ENCODE measurements around the gene PEX5L. TPM values are rescaled to one million over a fixed set of nuclear protein-coding genes. Genes with fewer than 3 reads are reported as not detected.
A peak's percentile ranks its signal among the peaks of the same experiment; 100 is the strongest.

PEX5L gene
- total RNA-seq, 1 experiment from 2014 or later, result 3.2 TPM

DNA sequence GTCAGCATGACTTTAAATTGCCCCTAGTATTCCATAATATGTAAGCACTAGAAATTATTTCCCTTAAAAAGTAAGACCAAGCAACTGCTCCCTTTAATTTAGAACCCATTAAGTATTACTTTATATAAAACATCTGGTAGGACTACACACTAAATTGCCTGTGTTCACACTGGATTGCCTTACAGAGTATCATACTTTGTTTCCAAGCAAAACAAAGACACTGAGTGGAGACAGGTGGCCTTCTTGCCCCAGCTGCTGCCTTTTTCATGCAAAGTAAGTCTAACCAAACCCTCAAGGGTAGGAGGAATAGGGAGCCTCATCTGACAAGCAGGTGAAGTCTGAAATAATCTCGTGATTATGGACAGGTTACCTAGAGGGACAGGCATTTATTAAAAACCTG, 87.3 kb downstream of the PEX5L start:
- no peaks in the 10 kb centered on the region for H3K27me3 Mint-ChIP-seq (ENCODE audit: low read depth)
- CTCF ChIA-PET, result interaction anchor here (0.5 to 1.6 kb wide), 3 partner anchors 21 to 101 kb away, joined by 3 to 5 read pairs (median 4); no protein-coding TSS in a partner anchor
- POLR2A ChIA-PET, result interaction anchor here (1.2 kb wide), 1 partner anchor 27 kb away, joined by 8 read pairs; no protein-coding TSS in a partner anchor
- ATAC-seq (peak; percentile 89), DNase-seq (ENCODE audit: low spot score) (peak; percentile 17)
- H3K27ac Mint-ChIP-seq, result peak overlapping the region; percentile 34; the same call in 1 of the 2 replicates
- no peaks in the 10 kb centered on the region for H3K36me3 Mint-ChIP-seq
- peaks cover 48% of the 10 kb centered on the region for H3K4me1 Mint-ChIP-seq
- TF ChIP-seq HMGA2 (CRISPR knock-in tag; IDR thresholded peaks at IDR 0.05) (no peak), FOXP1 (CRISPR knock-in tag; IDR thresholded peaks at IDR 0.05; ENCODE audit: borderline replicate concordance) (no peak), ZNF396 (CRISPR knock-in tag; IDR thresholded peaks at IDR 0.05; ENCODE audit: borderline replicate concordance) (no peak), KAT7 (CRISPR knock-in tag; IDR thresholded peaks at IDR 0.05; ENCODE audit: borderline replicate concordance) (no peak), ZNF423 (CRISPR knock-in tag; IDR thresholded peaks at IDR 0.05) (no peak), GRHL2 (CRISPR knock-in tag; IDR thresholded peaks at IDR 0.05; ENCODE audit: insufficient replicate concordance, severe bottlenecking) (no peak), NR2C2 (CRISPR knock-in tag; IDR thresholded peaks at IDR 0.05) (no peak), SMAD4 (CRISPR knock-in tag; IDR thresholded peaks at IDR 0.05) (no peak), NFATC4 (CRISPR knock-in tag; IDR thresholded peaks at IDR 0.05) (no peak), EMX1 (CRISPR knock-in tag; IDR thresholded peaks at IDR 0.05) (no peak), MXD4 (CRISPR knock-in tag; IDR thresholded peaks at IDR 0.05; ENCODE audit: borderline replicate concordance) (no peak), FOXJ3 (CRISPR knock-in tag; IDR thresholded peaks at IDR 0.05; ENCODE audit: borderline replicate concordance) (no peak), CREB1 (CRISPR knock-in tag; IDR thresholded peaks at IDR 0.05) (no peak), SP1 (CRISPR knock-in tag; conservative IDR thresholded peaks at IDR 0.05) (no peak)
- TF ChIP-seq, protein P1, sequence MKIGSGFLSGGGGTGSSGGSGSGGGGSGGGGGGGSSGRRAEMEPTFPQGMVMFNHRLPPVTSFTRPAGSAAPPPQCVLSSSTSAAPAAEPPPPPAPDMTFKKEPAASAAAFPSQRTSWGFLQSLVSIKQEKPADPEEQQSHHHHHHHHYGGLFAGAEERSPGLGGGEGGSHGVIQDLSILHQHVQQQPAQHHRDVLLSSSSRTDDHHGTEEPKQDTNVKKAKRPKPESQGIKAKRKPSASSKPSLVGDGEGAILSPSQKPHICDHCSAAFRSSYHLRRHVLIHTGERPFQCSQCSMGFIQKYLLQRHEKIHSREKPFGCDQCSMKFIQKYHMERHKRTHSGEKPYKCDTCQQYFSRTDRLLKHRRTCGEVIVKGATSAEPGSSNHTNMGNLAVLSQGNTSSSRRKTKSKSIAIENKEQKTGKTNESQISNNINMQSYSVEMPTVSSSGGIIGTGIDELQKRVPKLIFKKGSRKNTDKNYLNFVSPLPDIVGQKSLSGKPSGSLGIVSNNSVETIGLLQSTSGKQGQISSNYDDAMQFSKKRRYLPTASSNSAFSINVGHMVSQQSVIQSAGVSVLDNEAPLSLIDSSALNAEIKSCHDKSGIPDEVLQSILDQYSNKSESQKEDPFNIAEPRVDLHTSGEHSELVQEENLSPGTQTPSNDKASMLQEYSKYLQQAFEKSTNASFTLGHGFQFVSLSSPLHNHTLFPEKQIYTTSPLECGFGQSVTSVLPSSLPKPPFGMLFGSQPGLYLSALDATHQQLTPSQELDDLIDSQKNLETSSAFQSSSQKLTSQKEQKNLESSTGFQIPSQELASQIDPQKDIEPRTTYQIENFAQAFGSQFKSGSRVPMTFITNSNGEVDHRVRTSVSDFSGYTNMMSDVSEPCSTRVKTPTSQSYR (CRISPR knock-in tag; IDR thresholded peaks at IDR 0.05), result no peak
- TF ChIP-seq, protein P2, sequence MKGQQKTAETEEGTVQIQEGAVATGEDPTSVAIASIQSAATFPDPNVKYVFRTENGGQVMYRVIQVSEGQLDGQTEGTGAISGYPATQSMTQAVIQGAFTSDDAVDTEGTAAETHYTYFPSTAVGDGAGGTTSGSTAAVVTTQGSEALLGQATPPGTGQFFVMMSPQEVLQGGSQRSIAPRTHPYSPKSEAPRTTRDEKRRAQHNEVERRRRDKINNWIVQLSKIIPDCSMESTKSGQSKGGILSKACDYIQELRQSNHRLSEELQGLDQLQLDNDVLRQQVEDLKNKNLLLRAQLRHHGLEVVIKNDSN (CRISPR knock-in tag; IDR thresholded peaks at IDR 0.05), result no peak
- TF ChIP-seq, protein P3, sequence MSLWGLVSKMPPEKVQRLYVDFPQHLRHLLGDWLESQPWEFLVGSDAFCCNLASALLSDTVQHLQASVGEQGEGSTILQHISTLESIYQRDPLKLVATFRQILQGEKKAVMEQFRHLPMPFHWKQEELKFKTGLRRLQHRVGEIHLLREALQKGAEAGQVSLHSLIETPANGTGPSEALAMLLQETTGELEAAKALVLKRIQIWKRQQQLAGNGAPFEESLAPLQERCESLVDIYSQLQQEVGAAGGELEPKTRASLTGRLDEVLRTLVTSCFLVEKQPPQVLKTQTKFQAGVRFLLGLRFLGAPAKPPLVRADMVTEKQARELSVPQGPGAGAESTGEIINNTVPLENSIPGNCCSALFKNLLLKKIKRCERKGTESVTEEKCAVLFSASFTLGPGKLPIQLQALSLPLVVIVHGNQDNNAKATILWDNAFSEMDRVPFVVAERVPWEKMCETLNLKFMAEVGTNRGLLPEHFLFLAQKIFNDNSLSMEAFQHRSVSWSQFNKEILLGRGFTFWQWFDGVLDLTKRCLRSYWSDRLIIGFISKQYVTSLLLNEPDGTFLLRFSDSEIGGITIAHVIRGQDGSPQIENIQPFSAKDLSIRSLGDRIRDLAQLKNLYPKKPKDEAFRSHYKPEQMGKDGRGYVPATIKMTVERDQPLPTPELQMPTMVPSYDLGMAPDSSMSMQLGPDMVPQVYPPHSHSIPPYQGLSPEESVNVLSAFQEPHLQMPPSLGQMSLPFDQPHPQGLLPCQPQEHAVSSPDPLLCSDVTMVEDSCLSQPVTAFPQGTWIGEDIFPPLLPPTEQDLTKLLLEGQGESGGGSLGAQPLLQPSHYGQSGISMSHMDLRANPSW (CRISPR knock-in tag; conservative IDR thresholded peaks at IDR 0.05; ENCODE audit: low read depth), result no peak
- TF ChIP-seq, protein P4, sequence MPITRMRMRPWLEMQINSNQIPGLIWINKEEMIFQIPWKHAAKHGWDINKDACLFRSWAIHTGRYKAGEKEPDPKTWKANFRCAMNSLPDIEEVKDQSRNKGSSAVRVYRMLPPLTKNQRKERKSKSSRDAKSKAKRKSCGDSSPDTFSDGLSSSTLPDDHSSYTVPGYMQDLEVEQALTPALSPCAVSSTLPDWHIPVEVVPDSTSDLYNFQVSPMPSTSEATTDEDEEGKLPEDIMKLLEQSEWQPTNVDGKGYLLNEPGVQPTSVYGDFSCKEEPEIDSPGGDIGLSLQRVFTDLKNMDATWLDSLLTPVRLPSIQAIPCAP (CRISPR knock-in tag; IDR thresholded peaks at IDR 0.05), result no peak
- TF ChIP-seq, protein P5, sequence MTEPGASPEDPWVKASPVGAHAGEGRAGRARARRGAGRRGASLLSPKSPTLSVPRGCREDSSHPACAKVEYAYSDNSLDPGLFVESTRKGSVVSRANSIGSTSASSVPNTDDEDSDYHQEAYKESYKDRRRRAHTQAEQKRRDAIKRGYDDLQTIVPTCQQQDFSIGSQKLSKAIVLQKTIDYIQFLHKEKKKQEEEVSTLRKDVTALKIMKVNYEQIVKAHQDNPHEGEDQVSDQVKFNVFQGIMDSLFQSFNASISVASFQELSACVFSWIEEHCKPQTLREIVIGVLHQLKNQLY (CRISPR knock-in tag; IDR thresholded peaks at IDR 0.05), result no peak
- peaks cover 11% of the 10 kb centered on the region for H3K9me3 Mint-ChIP-seq
- peak overlapping the region; percentile 17; the same call in 1 of the 2 replicates for H3K4me3 Mint-ChIP-seq

All from WTC11 (cell line).